MG63 (cell line): ENCODE results near the gene ACAP2. TPM values are rescaled to one million over a fixed set of nuclear protein-coding genes. Genes with fewer than 3 reads are reported as not detected.

Experiments
- DNase-seq: peaks from one replicate; pipeline ENCODE4 v3.0.0-alpha.2; 2020
- H3K27me3 ChIP-seq: fragments of 250-450 bp; sonication (Bioruptor Pico); 2 replicates; pipeline ENCODE4 v1.5.1; 2020; ENCODE audit warnings: mild to moderate bottlenecking, moderate library complexity
- H3K36me3 ChIP-seq: fragments of 250-450 bp; sonication (Bioruptor Pico); 2 replicates; pipeline ENCODE4 v1.5.1; 2020; ENCODE audit warnings: mild to moderate bottlenecking, moderate library complexity
- H3K4me3 ChIP-seq: fragments of 250-450 bp; sonication (Bioruptor Pico); 2 replicates; pipeline ENCODE4 v1.5.1; 2020; ENCODE audit warnings: mild to moderate bottlenecking, moderate library complexity
- H3K9me3 ChIP-seq: fragments of 250-450 bp; sonication (Bioruptor Pico); 2 replicates; pipeline ENCODE4 v1.5.1; 2020; ENCODE audit warnings: mild to moderate bottlenecking, moderate library complexity
- total RNA-seq: library from RNA; depleted of rRNA; stranded (reverse); fragments of >200 nt; shearing (Covaris generic); gene quantifications from 2 replicates; pipeline ENCODE4 v1.2.3, GENCODE V29; 2014; ENCODE audit warnings: low replicate concordance

ACAP2 gene
- total RNA-seq, 1 experiment from 2014 or later: 31.8 TPM

GRCh38 chr3:195250473-195251251 is 192.2 kb downstream of the ACAP2 start:
- DNase-seq: no peak
- Histone ChIP-seq H3K4me3 (no peak overlapping the region), H3K27me3 (no peaks in the 10 kb centered on the region), H3K9me3 (no peaks in the 10 kb centered on the region), H3K36me3 (no peaks in the 10 kb centered on the region; the same call in none of the 2 replicates)

- DNase-seq: no peak
- Histone ChIP-seq H3K27me3 (no peaks in the 10 kb centered on the region), H3K36me3 (no peaks in the 10 kb centered on the region; the same call in none of the 2 replicates), H3K9me3 (no peaks in the 10 kb centered on the region), H3K4me3 (no peak overlapping the region)
Measured at GRCh38 chr3:195249858-195250464, 192.9 kb downstream of the ACAP2 start.

- H3K36me3 ChIP-seq: no peaks in the 10 kb centered on the region; the same call in none of the 2 replicates
- no peaks in the 10 kb centered on the region for H3K27me3 ChIP-seq
- no peak overlapping the region for H3K4me3 ChIP-seq
- DNase-seq: no peak
- H3K9me3 ChIP-seq: no peaks in the 10 kb centered on the region
Measured at GRCh38 chr3:195249057-195249770, 193.6 kb downstream of the ACAP2 start.

GRCh38 chr3:195248281-195248680 is 194.5 kb downstream of the ACAP2 start:
- no peaks in the 10 kb centered on the region for H3K9me3 ChIP-seq
- H3K27me3 ChIP-seq: no peaks in the 10 kb centered on the region
- no peak for DNase-seq
- H3K4me3 ChIP-seq: no peak overlapping the region
- no peaks in the 10 kb centered on the region; the same call in none of the 2 replicates for H3K36me3 ChIP-seq

- DNase-seq: no peak
- no peaks in the 10 kb centered on the region; the same call in none of the 2 replicates for H3K36me3 ChIP-seq
- no peak overlapping the region for H3K4me3 ChIP-seq
- H3K27me3 ChIP-seq: no peaks in the 10 kb centered on the region
- H3K9me3 ChIP-seq: no peaks in the 10 kb centered on the region
Measured at GRCh38 chr3:195247863-195248189, 195.0 kb downstream of the ACAP2 start.

- Histone ChIP-seq H3K27me3 (no peaks in the 10 kb centered on the region), H3K36me3 (no peaks in the 10 kb centered on the region; the same call in none of the 2 replicates), H3K9me3 (no peaks in the 10 kb centered on the region), H3K4me3 (no peak overlapping the region)
- no peak for DNase-seq
Measured at GRCh38 chr3:195247086-195247862, 195.5 kb downstream of the ACAP2 start.

GRCh38 chr3:195246581-195246995 is 196.2 kb downstream of the ACAP2 start:
- Histone ChIP-seq H3K4me3 (no peak overlapping the region), H3K27me3 (no peaks in the 10 kb centered on the region), H3K36me3 (peaks cover 2% of the 10 kb centered on the region), H3K9me3 (no peaks in the 10 kb centered on the region)
- DNase-seq: no peak

GRCh38 chr3:195245531-195245951 is 197.3 kb downstream of the ACAP2 start:
- Histone ChIP-seq H3K4me3 (no peak overlapping the region), H3K9me3 (no peaks in the 10 kb centered on the region), H3K36me3 (peaks cover 2% of the 10 kb centered on the region), H3K27me3 (no peaks in the 10 kb centered on the region)
- DNase-seq: no peak

- Histone ChIP-seq H3K9me3 (no peaks in the 10 kb centered on the region), H3K27me3 (no peaks in the 10 kb centered on the region), H3K4me3 (no peak overlapping the region), H3K36me3 (peaks cover 10% of the 10 kb centered on the region)
- no peak for DNase-seq
Measured at GRCh38 chr3:195241592-195242355, 201.0 kb downstream of the ACAP2 start.

- Histone ChIP-seq H3K9me3 (no peaks in the 10 kb centered on the region), H3K4me3 (no peak overlapping the region), H3K36me3 (peaks cover 16% of the 10 kb centered on the region), H3K27me3 (no peaks in the 10 kb centered on the region)
- DNase-seq: no peak
Measured at GRCh38 chr3:195240939-195241338, 201.9 kb downstream of the ACAP2 start.

GRCh38 chr3:195240171-195240701 is 202.6 kb downstream of the ACAP2 start:
- no peak overlapping the region for H3K4me3 ChIP-seq
- H3K9me3 ChIP-seq: no peaks in the 10 kb centered on the region
- peaks cover 23% of the 10 kb centered on the region for H3K36me3 ChIP-seq
- no peak for DNase-seq
- H3K27me3 ChIP-seq: no peaks in the 10 kb centered on the region

GRCh38 chr3:195239121-195239520 is 203.7 kb downstream of the ACAP2 start:
- peaks cover 28% of the 10 kb centered on the region for H3K36me3 ChIP-seq
- no peak overlapping the region for H3K4me3 ChIP-seq
- H3K9me3 ChIP-seq: no peaks in the 10 kb centered on the region
- DNase-seq: no peak
- H3K27me3 ChIP-seq: no peaks in the 10 kb centered on the region

- no peaks in the 10 kb centered on the region for H3K9me3 ChIP-seq
- DNase-seq: no peak
- H3K36me3 ChIP-seq: peaks cover 28% of the 10 kb centered on the region
- H3K27me3 ChIP-seq: no peaks in the 10 kb centered on the region
- H3K4me3 ChIP-seq: no peak overlapping the region
Measured at GRCh38 chr3:195238586-195239118, 204.2 kb downstream of the ACAP2 start.

- H3K4me3 ChIP-seq: no peak overlapping the region
- H3K27me3 ChIP-seq: no peaks in the 10 kb centered on the region
- peaks cover 28% of the 10 kb centered on the region for H3K36me3 ChIP-seq
- DNase-seq: no peak
- H3K9me3 ChIP-seq: no peaks in the 10 kb centered on the region
Measured at GRCh38 chr3:195238081-195238571, 204.7 kb downstream of the ACAP2 start.

GRCh38 chr3:195236801-195237570 is 205.8 kb downstream of the ACAP2 start:
- DNase-seq: no peak
- no peaks in the 10 kb centered on the region for H3K9me3 ChIP-seq
- H3K27me3 ChIP-seq: no peaks in the 10 kb centered on the region
- H3K4me3 ChIP-seq: no peak overlapping the region
- peaks cover 30% of the 10 kb centered on the region for H3K36me3 ChIP-seq
